Stimulated activated CD8-positive, alpha-beta memory T cell treated with anti-CD3 and anti-CD28 coated beads, Interleukin-12 subunit alpha, Interleukin-12 subunit beta, amount 100 ng/mL, for 24 hours (primary cell): ENCODE measurements around the gene ADM.
"Not testable (repeated sequence)": the region's sequence is repeated elsewhere in the genome, so short reads cannot be mapped to it uniquely, and the experiment has no call there.

Experiments
- DNase-seq: peaks from one replicate; pipeline ENCODE4 v3.0.0-alpha.2; 2020; ENCODE audit errors: extremely low read depth

The ADM gene, protein sequence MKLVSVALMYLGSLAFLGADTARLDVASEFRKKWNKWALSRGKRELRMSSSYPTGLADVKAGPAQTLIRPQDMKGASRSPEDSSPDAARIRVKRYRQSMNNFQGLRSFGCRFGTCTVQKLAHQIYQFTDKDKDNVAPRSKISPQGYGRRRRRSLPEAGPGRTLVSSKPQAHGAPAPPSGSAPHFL

DNA sequence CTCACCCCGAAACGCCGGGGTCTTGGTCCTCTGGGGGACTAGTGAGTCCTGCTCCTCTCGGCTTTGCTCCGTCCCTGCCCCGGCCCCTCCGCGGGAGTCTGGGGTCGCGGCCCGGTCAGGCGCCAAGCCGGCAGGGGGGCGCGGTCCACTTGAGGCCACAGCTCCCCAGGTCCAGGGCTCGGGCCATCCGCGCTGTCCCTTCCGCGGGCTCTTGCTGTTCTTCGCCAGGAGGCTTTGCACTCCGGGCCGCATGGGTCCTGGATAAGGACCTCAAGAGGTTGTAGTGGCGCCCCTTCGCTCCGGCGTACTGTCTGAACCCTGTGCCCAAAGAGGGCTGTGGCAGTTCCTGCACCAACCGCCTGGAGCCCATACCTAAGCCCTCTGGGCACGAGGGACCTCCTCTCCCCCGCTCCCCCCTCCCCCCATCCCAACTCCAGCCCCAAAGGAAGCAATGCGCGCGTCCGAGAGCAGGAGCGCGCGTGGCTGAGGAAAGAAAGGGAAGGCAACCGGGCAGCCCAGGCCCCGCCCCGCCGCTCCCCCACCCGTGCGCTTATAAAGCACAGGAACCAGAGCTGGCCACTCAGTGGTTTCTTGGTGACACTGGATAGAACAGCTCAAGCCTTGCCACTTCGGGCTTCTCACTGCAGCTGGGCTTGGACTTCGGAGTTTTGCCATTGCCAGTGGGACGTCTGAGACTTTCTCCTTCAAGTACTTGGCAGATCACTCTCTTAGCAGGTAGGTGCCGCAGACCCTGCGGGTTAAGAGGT, at the start of gene ADM:
Gene ADM (plus strand): TSS at position 579 of the 767 bp plus-strand sequence. CDS start 628 bp downstream, outside the sequence.
- DNase-seq, result no peak

DNA sequence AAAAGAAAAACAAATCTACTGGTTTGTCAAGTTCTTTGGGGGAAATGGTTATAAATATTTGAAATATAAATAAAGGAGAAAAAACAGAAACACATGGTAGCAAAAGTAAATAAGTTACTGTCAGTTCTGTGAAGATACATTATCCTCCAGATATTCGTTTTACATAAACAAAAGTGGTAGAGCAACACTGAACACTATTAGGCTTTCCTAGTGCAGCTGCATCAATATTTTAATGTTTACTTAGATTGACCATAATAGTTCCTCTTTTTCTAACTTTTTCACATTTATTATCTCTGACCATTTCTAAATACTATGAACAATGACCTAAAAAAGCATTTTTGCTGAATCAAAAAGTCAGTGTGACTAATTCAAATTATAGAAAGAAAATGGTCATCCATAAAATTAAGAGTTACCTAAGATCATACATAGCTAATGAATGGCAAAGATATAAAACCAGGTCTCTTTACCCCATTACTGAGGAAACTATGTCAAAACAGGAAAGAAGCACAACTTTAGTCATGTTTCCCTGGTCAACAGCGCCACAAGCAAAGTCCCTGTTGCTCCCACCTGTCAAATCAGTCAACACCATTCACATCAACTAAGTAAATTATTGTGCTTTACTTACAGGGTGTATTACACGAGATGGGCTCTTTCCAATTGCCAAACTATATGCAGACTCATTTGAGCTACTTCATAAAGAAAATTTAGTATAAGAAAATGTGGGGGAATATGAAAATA, 49.3 kb upstream of the ADM start:
- DNase-seq, result no peak

DNA sequence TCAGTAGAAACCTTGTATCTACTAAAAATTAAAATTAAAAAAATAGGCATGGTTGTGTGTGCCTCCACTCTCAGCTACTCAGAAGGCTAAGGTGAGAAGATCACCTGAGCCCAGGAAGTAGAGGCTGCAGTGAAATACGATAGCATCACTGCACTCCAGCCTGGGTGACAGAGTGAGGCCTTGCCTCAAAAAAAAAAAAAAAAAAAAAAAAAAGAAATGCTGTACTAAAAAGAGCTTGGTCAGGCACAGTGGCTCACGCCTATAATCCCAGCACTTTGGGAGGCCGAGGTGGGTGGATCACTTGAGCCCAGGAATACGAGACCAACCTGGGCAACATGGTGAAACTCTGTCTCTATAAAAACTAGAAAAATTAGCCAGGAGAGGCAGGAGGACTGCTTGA, 47.4 kb upstream of the ADM start:
- no peak for DNase-seq

DNA sequence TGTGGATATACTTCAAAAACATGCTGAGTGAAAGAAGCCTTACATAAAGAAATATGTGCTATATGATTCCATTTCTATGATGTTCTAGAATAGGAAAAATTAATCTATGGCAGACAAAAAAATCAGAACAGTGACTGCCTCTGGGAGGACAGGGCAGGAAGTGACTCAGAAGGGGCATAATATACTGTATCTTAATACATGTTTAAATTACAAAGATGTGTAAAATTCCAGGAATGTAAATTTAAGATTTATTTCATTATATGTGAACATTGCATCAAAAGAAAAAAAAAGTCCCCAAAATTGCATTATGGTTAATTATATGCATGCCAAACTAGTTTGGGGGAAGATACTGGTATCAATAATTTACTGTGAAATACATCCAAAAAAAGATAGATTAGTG, 43.1 kb upstream of the ADM start:
- no peak for DNase-seq

DNA sequence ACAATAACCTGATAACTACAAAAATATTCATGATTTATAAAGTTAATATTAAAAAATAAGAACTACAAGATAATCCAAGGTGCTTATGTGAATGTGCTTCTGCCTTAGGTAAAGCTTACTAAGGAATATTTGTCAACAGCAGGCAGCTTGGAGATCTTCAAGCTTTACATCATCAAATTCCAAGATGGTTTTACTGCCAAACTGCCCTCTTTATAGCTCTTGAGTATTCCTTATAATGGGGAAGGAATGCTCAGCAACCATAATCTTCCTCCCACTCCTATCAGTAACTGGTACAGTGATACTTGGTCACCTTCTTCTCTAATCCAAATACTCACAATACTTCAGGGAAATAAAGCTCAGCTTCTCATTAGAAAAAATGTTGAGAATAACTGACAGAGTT, 40.9 kb upstream of the ADM start:
- DNase-seq, result no peak

DNA sequence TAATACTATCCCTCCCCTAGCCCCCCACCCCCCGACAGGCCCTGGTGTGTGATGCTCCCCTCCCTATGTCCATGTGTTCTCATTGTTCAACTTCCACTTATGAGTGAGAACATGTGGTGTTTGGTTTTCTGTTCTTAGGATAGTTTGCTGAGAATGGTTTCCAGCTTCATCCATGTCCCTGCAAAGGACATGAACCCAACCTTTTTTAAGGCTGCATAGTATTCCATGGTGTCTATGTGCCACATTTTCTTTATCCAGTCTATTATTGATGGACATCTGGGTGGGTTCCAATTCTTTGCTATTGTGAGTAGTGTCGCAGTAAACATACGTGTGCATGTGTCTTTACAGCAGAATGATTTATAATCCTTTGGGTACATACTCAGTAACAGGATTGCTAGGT, 40.2 kb upstream of the ADM start:
- DNase-seq, result not testable (repeated sequence)

DNA sequence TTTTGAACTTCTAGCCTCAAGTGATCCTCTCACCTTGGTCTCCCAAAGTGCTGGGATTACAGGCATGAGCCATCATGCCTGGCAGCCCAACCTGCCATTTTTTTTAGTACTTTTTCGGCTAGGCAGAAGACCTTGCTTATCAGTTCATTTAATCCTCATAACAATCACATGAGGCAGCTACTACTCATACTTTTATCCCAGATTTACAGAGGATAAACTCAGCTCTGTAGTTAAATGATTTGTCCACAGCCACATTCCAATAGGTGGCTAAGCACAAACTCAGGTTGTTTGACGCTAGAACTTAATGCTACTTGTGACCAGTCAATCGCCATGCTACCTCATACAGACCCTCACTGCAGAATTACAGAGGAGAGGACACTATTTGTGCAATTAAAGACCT, 38.9 kb upstream of the ADM start:
- DNase-seq, result no peak

DNA sequence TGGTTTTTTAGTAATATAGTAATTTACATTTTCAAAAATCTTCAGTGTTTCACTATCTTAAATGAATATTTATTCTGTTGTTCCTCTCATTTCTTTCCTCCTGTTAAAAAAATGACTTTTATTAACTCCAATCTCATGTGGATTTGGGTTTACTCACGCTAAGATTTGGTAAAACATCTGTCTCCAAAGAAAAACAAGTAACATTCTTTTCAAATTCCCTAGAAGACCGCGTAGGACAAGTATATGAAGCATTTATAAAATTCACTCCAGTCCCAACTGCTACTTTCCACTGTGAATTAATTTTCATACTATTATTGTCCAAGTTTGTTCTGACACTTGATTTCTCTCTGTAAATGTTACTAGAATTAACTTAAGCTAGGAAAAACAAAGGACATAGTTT, 37.1 kb upstream of the ADM start:
- no peak for DNase-seq

DNA sequence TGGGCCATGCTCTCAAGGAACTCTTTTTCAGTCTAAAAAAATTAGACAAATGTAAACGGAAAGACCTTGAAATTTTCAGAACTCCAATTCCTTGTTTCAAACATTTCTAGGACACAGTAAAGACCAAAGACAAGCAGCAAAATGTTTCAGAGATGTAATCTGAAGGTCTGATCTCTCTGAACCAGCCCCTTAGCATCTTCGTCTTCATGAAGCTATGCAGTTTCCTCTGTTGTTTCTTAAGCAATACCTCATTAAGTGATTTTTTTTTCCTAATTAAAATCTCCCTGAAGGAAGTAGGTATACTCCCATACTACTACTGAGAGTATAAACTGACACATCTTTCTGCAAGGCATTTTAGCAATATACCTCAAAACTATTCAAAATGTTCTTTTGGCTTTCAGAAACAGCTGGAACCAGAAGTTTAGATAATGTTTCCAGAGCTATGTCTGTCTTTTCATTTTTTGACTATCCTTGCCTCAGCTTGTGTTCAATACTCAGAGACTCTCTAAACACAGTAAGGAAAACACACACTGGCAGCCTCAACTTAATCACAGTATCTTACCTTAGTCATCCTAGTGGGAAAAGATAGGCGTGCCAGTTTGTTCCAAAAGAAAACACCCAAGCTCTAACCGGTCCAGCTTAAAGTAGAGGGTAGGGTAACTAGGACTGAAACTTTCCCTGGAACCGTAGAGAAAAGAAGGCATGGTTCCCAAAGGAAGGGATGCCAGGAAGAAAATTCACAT, 36.0 kb upstream of the ADM start:
- DNase-seq, result no peak

DNA sequence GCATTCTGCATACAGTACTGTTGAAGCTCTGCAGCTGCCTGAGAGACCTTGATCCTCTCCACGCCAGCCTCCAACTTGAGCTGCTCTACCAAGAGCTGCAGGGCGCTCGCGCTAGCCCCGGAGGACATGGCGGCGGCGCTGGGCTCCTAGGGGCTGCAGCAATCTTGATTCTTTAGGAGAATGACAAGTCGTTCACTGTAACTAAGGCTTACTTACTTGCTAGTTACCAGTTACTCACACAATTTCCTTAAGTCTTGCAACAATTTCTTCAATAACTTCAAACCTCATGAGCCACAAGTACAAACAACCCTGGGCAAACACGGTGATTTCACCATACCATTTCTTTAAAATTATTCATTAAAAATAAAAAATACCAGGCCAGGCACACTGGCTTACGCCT, 32.7 kb upstream of the ADM start:
- DNase-seq, result no peak

DNA sequence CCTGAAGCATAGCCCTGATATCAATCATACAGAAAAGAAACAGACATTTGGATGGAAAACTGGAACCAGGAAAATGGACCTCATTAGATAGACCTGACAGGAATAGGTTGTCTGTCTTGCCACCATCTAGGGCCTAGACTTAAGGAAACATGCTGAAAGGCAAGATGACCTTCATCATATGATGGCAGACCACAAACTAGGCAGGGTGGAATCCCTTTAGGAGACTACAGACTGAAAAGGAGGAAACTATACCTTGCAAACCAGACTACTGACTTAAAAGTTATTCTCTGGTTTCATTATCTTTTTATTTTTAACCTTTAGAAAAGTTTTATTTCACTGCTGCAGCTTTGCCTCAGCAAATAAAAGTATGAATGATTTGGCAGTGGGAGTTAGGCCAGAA, 31.1 kb upstream of the ADM start:
- DNase-seq, result no peak

DNA sequence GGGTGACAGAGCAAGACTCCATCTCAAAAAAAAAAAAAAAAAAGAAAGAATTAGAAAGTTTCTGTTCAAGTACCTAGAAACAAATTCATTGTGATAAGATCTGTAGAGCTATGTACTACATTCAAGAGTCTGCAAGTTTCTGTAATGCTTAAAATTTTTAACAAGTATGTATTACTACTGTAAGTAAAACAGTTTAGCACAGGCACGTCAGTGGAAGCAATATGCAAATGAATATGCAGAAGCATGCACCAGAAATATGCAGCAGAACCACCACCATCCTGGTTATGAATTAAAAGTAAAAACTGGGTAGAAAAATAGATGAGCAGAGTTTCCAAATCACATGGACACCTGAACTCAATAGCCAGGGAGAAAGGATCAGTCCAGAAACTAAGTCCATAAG, 30.1 kb upstream of the ADM start:
- DNase-seq, result no peak

DNA sequence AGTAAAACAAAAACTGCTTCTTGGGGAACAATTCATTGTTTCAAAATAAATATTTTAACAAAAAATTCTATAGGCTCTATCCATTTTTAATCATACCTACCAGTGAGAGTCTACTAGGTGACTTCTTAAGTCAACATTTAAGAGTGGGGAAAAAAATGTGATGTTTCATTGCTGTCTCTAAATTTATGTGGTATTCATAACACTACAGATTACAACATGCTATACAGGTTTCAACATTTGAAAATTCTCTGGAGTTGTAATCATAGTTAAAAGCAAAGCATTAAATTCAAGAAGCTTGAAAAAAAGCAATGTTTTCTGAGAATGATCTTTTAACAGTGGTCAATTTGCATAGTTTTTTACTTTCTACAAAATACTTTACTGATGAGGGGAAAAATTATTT, 29.2 kb upstream of the ADM start:
- no peak for DNase-seq

DNA sequence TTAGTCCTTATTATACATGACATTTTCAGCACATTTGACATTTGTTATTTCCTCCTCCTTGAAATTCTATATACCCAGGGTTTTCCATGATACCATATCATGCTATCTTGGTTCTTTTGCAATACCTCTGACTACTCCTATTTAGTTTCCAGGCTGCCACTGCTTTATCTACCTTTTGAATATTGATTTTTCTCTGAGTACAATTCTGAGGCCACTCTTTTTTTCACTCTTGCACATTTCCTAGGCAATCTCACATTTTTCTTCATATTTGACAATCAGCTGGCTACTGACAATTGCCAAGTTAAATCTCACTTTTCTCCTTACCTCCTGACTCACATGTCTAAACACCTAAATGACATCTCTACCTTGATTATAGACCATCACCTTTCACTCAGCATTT, 22.8 kb upstream of the ADM start:
- no peak for DNase-seq

DNA sequence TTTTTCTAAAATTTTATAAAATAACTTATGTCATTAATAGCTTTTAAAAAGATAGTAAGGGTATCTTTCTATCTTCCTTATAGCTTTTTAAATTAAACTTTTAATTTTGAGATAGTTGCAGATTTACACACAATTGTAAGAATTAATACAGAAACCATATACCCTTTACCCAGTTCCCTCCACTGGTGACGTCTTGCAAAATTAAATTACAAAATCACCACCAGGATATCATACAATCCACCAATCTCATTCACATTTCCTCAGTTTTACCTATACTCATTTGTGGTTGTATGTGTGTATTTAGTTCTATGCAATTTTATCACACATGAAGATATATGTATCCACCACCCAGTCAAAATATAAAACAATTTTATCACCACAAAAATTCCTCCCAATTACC, 20.9 kb upstream of the ADM start:
- DNase-seq, result no peak

DNA sequence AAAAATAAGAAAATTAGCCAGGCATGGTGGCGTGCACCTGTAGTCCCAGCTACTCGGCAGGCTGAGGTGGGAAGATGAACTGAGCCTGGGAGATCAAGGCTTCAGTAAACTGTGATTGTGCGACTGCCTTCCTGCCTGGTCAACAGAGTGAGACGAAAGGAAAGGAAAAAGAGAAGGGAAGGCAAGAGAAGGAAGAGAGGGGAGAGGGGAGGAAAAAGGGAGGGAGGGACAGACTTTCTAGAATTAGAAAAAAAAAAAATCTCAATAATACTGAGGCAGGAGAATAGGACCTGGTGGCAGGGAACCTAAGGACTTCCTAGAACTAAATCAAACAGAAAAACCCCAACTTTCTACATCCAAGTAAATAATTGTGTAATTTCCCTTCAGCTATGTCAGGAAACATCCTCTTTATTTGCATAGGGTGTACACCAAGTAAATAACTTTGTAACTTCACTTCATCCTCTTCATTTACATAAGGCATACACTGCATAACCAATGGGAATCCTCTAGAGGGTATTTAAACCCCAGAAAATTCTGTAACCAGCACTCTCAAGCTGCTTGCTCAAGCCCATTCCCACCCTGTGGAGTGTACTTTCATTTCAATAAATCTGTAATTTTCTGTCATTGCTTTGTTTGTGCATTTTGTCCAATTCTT, 19.6 kb upstream of the ADM start:
- DNase-seq, result no peak

DNA sequence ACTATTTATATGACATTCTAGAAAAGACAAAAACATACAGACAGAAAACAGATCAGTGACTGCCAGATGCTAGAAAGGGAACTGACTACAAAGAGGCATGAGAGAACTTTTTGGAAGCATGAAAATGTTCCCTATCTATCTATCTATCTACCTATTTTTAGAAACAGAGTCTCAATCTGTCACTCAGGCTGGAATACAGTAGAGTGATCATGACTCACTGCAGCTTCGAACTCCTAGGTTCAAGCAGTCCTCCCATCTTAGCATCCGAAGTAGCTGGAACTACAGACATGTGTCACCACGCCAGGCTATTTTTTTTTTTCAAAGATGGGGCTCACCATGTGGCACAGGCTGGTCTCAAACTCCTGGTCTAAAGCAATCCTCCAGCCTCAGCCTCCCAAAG, 17.7 kb upstream of the ADM start:
- no peak for DNase-seq

DNA sequence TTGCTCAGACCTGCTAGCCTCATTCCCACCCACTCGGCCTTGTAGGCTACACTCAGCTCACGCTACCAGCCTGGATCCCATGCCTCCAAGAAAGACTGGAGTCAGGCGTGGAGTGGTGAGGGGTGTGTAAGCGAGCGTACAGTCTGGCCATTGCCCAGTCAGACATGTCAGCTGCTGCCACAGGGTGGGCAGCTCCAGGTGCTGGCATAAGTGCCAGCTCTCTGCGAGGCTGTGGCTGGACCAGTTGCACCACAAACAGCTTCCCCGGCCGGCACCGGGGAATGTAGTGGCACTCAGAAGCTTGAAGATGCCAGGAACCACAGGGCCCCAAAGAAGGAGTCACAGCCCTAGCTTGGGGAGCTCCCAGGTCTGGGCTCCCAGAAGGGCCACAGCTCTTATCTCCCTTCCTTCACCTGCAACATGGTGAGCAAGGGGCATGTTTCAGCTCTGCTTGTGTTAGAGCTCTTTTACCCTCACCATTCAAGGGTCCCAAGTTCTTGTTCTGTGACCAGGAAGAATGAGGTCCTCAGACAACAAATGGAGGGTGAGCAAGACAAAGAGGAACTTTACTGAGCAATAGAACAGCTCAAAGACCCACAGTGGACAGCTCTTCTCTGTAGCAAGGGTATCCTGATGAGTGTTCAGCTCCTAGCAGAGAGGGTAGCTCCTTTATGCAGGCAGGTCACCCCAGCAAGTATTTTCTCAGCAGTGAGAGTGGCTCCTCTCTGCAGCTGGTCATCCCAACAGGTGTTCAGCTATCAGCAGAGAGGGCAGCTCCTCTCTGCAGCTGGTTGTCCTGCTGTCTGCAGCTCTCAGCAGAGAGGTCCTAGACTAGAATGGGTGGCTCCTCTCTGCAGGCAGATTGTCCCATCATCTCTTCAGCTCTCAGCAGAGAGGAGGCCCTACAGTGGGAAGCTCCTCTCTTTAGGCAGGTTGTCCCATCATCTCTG, 16.8 kb upstream of the ADM start:
- DNase-seq, result no peak

DNA sequence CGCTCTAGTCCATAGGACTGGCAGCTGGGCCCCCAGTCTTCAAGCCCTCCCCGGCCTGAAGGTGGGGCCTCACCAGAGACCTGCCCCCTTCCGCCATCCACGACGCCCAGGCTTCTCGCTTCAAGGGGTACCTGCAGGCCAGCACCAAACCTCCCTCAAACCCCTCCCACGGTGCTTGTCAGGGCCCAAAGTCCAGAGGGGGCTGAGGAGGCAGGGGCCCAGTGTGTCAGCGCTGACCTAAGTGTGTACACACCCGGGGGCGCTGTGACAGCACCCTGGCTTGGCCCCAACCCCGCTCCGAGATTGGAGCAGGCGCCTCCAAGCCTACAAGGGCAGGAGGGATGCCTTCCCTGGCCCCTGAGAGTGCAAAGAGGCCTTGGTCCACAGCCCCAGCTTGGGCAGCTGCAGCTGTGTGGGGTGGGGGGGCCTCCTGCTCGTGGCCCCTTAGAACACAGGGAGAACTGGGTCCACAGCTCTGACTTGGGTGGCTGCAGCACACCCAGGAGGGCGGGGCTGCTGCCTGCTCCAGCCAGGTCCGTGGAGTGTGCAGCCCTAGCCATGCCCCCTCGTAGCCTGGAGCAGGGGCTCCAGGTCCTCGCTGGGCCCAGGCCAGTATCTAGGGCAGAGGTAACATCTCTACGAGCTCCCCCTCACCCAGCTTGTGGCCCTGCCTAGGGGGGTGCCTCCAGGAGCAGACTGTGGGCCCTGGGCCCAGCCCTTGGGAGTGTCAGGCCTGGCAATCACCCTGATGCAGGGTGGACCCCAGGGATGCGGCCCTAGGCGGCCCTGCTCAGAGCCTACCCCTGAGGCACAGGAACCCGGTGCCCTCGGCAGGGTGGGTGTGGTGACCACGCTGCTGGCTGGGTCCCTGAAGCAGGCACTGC, 15.8 kb upstream of the ADM start:
- DNase-seq, result no peak
